AG08395 (cell line): ENCODE data around the gene PRR5L.
"Not testable (repeated sequence)": the region's sequence is repeated elsewhere in the genome, so short reads cannot be mapped to it uniquely, and the experiment has no call there.

Experiments used
- DNase-seq: peaks from one replicate; pipeline ENCODE4 v3.0.0; 2012; ENCODE audit warnings: mixed read lengths, low spot score

The PRR5L gene

DNA sequence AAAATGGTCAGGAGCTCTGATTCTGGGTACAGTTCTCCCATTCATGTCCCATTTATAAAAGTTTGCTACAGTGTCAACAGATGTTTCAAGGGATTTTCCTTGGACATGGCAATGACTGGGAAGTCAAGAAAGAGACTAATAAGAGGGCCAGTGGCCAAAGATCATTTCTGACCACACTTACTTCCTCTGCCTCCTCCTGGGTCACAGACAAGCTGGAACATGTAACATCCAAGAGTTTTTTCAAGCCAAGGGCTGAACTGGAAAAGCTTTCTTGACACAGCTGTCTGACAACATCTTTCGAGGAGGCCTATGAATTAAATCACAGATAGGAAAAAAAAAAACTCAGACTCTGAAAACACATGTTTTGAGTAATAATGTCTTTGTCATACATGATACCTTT, 15.6 kb upstream of the PRR5L start:
- no peak for DNase-seq

DNA sequence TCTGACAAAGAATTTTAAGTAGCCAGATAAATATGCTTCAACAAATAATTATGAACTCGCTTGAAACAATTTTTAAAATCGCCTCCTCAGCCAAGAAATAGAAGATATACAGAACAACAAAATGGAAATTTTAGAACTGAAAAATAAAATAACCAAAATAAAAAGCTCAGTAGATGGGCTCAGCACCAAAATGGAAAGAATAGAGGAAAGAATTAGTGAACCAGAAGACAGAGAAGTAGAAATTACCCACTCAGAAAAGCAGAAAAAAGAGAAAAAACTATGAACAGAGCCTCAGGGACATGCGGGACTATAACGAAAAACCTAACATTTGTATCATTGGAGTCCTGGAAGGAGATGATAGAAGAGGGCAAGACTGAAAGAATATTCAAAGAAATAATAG, 14.2 kb upstream of the PRR5L start:
- DNase-seq: no peak

DNA sequence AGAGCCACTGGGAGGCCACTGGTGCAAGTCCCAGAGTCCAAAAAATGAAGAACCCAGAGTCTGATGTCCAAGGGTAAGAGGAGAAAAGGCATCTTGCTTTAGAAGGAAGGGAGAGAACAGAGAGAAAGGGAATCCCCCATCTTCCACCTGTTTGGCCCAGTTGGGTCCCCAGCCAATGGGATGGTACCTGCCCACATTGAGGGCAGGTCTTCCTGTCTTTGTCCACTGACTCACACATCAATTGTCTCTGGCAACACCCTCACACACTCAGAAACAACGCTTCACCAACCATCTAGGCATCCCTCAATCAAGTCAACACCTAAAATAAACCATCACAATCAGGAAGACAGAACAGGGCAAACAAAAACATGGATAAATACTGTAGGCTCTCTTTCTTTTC, 13.2 kb upstream of the PRR5L start:
- no peak for DNase-seq

DNA sequence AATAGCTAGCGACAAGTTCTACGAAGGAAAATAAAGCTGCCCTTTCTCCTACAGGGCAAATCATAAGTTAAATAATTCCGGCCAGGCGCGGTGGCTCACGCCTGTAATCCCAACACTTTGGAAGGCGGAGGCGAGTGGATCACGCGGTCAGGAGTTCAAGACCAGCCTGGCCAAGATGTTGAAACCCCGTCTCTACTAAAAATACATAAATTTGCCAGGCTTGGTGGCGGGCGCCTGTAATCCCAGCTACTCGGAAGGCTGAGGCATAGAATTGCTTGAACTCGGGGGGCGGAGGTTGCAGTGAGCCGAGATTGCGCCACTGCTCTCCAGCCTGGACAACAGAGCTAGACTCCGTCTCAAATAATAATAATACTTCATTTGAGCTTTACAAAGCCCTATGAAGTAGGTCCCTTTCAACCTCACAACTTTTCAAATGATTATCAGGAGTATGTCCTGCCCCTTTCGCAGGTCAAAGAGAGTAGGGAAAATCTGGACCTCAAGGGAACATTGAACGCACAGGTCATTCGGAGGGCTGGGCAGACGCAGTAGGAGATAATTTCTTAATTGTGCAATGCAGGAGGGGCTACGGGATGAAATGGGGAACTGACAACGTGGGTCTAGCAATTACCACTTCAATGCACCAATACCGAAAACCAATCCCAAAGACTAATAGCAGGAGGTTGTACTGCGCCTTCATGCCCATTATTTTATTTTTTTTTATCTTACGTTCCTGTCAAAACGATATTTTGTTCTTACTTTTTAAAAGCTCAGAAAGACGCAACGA, 7.5 kb upstream of the PRR5L start:
- no peak for DNase-seq

- peak; percentile 97 for DNase-seq
Observed at GRCh38 chr11:36289226-36289852, 6.7 kb upstream of the PRR5L start, which contains the start of gene COMMD9. Gene COMMD9 (minus strand): TSS chr11:36289424. CDS start chr11:36289412, 12 bp downstream.

DNA sequence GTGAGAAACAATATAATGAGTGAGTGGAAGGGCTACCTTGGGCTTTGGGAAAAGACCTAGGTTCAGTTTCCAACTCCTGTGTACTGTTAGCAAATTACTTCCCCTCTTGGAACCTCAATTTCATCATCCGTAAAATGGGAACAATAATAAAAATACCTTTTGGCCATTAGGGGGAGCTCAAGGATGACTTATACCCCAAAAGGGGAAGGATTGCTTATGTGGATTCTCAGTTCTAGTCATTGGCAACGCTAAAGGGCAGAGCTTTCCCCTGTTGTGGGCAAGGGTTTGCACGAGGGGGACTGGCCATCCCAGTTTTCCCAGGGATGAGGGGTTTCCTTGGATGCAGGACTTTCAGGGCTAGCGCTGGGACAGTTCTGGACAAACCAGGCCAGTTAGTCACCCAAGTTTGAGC, 3.8 kb upstream of the PRR5L start:
- peak; percentile 65 for DNase-seq

DNA sequence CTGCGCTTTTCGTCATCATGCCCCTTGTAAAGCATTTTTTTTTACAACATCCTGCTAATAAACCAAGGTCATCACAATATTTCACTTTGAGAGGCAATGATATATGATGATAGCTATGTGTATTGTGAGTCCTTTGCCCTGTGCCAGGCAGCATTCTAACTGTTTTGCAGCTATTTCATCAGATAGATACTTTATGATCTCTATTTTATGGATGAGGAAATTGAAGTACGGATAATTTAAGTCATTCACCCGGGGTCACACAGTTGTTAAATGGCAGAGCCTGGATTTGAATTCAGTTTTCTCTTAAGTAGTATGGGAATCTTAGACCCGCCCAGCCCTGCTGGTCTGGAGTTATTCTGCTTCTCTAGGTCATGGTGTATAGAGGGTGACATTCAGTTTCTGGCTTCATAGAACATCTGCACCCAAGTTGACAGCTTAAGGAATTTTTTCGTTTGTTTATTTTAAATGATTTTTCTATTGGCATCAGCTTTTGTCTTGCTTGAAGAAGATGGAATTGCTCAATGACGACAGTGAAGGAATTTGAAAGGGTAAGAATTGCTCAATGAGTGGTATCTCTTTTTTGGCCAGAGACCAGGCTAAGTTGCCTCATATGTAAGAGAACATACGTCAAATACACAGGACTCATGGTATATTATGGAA, 926 bp downstream of the PRR5L start:
- DNase-seq: peak; percentile 52

- DNase-seq: peak; percentile 27
Observed at GRCh38 chr11:36300650-36301049, 4.6 kb downstream of the PRR5L start.

DNA sequence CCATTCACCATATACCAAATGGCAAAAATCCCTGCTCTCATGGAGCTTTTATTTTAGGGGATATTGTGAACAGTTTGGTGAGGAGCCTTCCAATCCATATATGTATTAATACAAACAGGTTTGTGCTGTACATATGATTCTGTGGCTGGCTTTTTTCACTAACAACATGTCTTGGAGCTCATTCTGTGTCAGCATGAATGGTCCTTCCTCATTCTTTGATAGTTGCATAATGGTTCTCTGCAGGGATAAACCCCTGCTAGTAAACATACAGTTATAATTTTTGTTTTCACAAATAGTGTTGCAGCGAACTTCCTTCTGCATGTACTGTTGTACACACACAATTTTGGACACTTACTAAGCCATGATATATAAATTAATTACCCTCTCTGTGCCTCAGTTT, 8.3 kb downstream of the PRR5L start:
- peak; percentile 30 for DNase-seq

DNA sequence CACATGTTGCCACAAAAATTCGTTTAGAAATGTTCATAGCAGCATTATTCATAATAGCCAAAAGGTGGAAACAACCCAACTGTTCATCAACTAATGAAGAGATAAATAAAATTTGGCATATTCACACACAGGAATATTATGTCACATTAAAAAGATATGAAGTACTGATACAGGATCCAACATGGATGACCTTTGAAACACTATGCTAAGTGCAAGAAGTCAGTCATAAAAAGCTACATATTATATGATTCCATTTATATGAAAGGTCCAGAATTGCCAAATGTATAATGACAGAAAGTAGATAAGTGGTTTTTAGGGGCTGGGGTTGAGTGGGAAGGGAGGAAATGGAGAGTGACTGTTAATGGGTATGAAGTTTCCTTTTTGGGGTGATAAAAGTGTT, 9.0 kb downstream of the PRR5L start:
- no peak for DNase-seq

GRCh38 chr11:36306888-36307287, 10.8 kb downstream of the PRR5L start:
- DNase-seq: peak; percentile 11

DNA sequence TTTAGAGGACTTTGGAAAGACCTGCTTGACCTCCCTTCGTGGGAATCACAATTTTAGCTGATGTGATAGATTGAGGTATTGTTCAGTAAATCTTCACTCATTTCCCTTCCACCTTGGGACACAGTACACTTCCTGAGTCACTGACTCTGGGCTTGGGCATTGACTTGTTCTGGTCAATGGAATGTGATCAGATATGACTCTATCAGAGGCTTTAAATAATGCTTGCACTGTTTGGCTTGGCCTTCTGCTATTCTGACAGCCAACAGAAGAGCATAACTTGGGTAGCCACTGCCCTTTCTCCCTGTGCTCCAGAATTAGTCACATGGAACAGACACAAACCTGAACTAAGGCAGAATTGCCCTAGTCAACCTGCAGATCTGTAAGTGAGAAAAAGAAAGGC, 12.5 kb downstream of the PRR5L start:
- DNase-seq: no peak

DNA sequence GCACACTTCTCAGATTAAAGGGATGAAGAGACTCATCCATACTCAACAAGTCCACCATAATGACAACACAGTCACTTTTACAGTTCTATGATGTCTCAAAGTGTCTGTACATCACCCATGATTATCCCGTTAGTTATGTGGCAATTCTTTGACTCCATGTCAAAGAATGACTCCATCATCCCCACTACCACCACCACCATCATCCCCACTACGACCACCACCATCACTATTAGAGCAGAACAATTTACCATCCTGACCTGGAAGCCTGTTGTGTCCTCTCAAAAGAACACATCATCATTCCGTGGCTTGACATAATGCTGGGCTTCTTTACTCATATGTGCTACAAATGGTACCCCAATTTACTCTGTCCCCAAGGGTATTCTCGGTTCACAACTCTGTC, 13.7 kb downstream of the PRR5L start:
- DNase-seq: no peak

DNA sequence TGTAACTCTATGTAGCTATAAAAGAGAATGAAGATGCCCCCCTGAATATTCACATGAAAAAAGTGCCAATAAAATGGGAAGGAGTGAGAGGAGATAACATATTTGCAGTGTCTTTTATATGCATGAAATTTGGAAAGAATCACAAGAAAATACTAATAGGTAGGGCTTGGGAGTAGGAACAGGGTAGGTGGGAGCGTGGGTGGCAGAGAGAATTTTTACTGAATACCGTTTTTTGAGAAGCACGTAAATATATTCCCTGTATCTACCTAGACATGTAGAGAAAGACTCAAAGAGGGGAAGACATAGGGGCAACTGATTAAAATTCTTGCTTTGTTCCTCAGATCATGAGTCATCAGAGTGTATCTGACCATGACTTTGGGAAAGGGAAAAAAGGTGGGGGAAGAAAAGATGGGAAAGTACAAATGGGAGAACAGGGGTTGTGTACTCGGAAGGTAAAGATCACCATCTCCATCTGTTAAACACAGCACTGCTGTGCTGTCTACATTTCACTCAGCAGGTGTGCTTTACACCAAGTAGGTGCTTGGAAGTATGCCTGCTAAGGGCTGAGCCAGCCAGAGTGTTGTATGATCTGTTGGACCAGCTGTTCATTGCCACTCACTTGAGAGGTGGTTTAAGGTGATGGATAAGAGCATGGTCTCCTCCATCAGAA, 16.0 kb downstream of the PRR5L start:
- no peak for DNase-seq

GRCh38 chr11:36312611-36313472, 16.8 kb downstream of the PRR5L start:
- DNase-seq: peak; percentile 11

GRCh38 chr11:36313750-36314433, 17.8 kb downstream of the PRR5L start:
- no peak for DNase-seq

DNA sequence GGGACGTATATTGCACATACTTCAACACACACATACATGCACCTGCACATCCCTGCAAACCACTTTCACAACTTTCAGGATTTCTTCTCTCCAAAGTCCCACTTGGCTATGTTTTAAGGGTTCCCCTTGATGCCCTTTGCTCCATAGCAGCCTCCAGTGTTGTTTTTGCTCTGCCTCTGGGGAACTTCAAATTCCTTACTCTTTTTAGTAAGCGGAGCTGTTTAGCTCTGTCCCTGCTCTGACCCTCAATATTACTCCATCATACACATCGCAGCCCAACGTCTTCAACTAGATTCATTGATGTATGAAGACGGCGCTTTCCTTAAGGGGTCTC, 18.3 kb downstream of the PRR5L start:
- DNase-seq: no peak

GRCh38 chr11:36316049-36316448, 20.0 kb downstream of the PRR5L start:
- no peak for DNase-seq

DNA sequence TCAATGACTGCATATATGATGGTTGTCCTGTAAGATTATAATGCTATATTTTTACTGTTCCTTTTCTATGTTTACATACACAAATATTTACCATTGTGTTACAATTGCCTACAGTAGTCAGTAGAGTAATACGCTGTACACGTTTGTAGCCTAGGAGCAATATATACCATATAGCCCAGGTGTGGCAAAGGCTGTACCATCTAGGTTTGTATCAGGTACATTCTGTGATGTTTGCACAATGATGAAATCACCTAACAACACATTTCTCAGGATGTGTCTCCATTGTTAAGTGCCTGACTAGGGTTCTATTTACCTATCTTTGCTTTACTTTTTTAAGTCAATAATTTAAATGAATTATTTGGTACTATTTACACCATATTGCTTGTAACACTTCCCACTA, 21.9 kb downstream of the PRR5L start:
- DNase-seq: no peak

DNA sequence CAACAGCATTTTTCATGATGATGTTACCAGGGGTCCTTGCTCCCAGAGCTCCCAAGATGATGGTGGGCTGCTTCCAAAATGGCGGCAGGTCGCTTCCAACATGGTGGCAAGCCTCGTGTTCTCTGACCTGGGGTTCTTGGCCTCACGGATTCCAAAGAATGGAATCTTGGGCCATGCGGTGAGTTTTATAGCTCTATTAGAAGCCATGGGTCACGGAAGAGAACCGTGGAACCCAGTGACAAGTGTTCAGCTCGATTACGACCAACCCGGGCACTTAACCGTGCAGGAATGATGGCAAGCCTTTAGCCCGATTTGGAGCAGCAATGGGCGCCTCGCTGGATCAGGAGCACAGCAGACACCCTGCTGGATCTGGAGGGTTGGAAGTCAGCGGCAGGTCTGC, 28.9 kb downstream of the PRR5L start:
- not testable (repeated sequence) for DNase-seq

DNA sequence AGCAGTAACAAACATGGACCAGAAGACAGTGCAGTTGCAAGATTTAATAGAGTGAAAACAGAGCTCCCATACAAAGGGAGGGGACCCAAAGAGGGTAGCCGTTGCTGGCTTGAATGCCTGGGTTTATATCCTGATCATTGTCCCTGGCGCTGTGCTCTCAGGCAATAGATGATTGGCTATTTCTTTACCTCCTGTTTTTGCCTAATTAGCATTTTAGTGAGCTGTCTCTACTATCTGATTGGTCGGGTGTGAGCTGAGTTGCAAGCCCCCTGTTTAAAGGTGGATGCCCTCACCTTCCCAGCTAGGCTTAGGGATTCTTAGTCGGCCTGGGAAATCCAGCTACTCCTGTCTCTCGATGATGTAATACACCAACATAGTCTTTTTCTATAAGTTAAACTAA, 29.3 kb downstream of the PRR5L start:
- DNase-seq: not testable (repeated sequence)
